ENCODE measurements around the gene SHC2. TPM values are rescaled to one million over a fixed set of nuclear protein-coding genes. Genes with fewer than 3 reads are reported as not detected.

SHC2 gene
- total and polyA plus RNA-seq, 2 of the 8 experiments (the other 6 are each of a cell fraction or from before 2014, with no cell fraction given), result 4.4 to 7.3 TPM

- no peak for TF ChIP-seq CHD7 (IDR thresholded peaks at IDR 0.05; ENCODE audit: insufficient replicate concordance, low read length)
These were observed 13.6 kb upstream of the SHC2 start (continued) for GRCh38 chr19:474126-475078.

All from H1 (cell line).